ENCODE measurements around the gene DDX10.

Gene DDX10

DNA sequence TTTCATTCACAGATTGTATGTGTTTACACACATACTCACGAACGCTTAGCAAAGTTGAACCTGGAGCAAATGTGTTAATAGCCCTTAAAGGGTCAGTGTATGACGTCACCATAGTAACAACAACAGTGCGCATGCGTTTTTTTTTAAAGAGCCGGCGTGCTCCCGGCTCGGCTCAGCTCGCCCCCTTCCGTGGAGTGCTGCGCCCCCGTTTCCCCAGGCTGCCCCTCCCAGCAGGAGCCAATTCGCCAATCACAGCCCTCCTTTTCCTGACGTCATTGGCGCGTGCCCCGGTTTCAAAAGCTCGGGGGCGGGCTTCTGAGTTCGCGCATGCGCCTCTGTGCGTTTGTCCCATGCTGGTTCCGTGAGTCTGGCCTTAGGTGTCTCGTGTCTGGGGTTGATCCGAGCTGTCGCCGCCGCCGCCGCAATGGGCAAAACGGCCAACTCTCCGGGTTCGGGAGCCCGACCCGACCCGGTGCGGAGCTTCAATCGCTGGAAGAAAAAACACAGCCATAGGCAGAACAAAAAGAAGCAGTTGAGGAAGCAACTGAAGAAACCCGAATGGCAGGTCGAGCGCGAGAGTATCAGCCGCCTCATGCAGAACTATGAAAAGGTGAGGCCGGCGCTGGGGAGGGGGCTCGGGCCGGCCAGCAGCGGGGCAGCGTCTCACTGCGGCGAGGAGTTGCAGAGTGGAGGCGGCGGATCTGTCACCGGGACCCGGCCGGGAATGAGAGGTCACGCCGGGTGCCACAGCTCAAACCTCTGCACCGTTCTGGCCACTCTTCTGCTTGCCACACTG, at the start of gene DDX10:
DDX10 (plus strand) TSS at position 340 of the 796 bp plus-strand sequence; CDS start at position 425, 85 bp downstream.
- peaks cover 6% of the 10 kb centered on the region for H3K36me3 Mint-ChIP-seq (ENCODE audit: low read depth)
- intact Hi-C loops (cut with micrococcal nuclease), result loop anchor here (5.0 to 10.0 kb wide), 4 partner anchors 440 to 740 kb away; partner anchors contain the start of genes ACAT1, ATM, CUL5 and NPAT
- peak within 1 kb of the TSS; percentile 100 for H3K4me3 Mint-ChIP-seq
- no peaks in the 10 kb centered on the region for H3K27me3 Mint-ChIP-seq
- no peaks in the 10 kb centered on the region for H3K9me3 Mint-ChIP-seq
- H3K4me1 Mint-ChIP-seq (ENCODE audit: low read depth), result peaks cover 45% of the 10 kb centered on the region
- H3K27ac Mint-ChIP-seq, result peak within 1 kb of the TSS; percentile 86

DNA sequence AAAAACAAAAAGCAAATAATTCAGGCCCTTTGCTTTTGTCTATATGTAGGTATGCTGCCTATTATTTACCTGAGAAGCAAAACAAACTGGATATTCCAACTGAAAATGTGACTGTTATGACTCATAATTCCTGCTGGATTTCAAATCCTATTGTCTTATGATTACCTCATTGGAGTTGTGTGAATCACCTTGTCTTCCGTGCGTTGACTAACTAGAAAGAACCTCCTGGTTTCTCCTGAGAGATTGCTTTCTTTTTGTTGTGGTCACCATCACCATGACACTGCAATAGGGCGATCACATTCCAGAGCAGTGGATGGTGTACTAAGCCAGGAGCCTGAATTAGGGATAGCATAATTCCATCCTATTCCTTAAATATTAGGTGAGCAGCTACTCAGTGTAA, 48.3 kb upstream of the DDX10 start:
- Mint-ChIP-seq H3K4me1 (ENCODE audit: low read depth) (peaks cover 8% of the 10 kb centered on the region), H3K27me3 (peaks cover 6% of the 10 kb centered on the region), H3K9me3 (no peaks in the 10 kb centered on the region), H3K27ac (no peak overlapping the region), H3K36me3 (ENCODE audit: low read depth) (no peaks in the 10 kb centered on the region), H3K4me3 (no peak overlapping the region)
- intact Hi-C loops (cut with micrococcal nuclease), result no loop called here

DNA sequence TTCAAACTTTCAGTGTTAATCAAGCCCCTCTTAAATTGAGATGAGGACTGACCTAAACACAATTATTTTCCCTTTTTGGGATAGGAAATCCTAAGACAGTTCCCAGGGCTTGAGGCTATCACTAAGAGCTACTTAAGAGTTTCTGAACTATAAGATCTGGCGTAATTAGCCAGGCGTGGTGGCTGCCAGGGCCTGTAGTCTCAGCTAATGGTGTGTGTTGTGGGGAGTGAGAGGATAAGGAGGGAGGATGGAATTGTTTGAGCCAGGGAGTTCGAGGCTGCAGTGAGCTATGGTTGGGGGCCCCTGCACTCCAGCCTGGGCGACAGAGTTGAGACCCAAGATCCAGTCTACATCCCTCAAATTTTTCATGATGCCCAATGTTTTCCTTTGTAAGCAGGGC, 47.8 kb upstream of the DDX10 start:
- Mint-ChIP-seq H3K4me3 (no peak overlapping the region), H3K4me1 (ENCODE audit: low read depth) (peaks cover 10% of the 10 kb centered on the region), H3K9me3 (no peaks in the 10 kb centered on the region), H3K27ac (no peak overlapping the region), H3K27me3 (peaks cover 6% of the 10 kb centered on the region), H3K36me3 (ENCODE audit: low read depth) (no peaks in the 10 kb centered on the region)
- intact Hi-C loops (cut with micrococcal nuclease), result no loop called here

DNA sequence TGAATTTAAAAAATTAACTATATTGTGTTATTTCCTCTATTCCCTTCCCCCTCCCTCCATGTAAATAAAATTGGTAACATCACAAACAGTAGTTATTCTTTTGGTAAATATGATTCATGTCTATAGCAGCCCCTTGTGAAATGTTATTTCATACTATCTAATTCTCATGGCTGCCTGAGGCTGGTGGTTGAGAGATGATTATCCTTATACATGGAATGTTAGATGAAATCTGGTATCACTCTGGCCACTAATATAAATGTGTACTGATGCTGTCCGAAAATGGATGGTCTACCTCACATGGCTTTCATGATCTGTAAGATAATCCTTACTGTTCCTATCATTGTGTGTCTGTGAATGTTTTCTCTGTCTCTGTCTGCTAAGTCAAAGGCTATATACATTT, 46.3 kb upstream of the DDX10 start:
- Mint-ChIP-seq H3K27ac (no peak overlapping the region), H3K9me3 (no peaks in the 10 kb centered on the region), H3K36me3 (ENCODE audit: low read depth) (no peaks in the 10 kb centered on the region), H3K4me3 (no peak overlapping the region), H3K27me3 (peaks cover 3% of the 10 kb centered on the region), H3K4me1 (ENCODE audit: low read depth) (peaks cover 10% of the 10 kb centered on the region)
- intact Hi-C loops (cut with micrococcal nuclease), result no loop called here

DNA sequence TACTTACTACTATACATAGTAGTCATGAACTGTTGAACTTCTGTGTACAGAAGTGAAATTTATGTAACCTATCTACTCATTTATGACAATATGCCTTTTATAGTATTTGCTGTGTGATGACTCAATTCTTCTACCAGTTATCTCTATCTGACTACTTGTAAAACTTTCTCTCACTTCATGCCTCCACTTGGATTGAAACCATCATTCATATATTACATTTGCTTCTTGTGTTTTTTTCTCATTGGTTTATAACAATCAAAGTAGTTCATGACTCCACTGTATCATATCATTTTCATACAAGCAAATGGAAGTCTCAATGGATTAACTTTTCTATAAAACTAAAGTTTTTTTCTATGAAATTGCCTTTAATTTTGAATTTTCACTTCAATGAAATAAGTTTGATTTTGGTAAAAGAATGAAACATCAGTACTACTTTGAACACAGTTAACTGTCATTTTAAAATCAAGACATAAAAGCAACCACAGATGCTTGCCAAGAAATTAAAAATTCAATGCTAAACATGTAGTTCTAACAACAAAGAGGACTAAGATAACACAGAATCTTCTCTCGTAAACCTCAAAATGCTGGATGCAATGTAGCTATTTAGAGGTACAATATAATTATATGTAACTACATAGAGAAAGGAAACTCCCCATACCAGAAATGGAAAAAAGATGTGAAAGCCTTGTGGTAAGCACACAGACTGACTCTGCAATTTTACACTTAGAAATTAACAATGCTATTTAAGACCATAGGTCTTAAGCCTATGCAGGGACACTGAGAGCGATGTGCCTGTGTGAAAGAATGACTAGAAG, 43.7 kb upstream of the DDX10 start:
- no peak overlapping the region for H3K4me3 Mint-ChIP-seq
- H3K4me1 Mint-ChIP-seq (ENCODE audit: low read depth), result peaks cover 10% of the 10 kb centered on the region
- intact Hi-C loops (cut with micrococcal nuclease), result no loop called here
- H3K9me3 Mint-ChIP-seq, result no peaks in the 10 kb centered on the region
- H3K36me3 Mint-ChIP-seq (ENCODE audit: low read depth), result no peaks in the 10 kb centered on the region
- H3K27me3 Mint-ChIP-seq, result peaks cover 3% of the 10 kb centered on the region
- H3K27ac Mint-ChIP-seq, result no peak overlapping the region

DNA sequence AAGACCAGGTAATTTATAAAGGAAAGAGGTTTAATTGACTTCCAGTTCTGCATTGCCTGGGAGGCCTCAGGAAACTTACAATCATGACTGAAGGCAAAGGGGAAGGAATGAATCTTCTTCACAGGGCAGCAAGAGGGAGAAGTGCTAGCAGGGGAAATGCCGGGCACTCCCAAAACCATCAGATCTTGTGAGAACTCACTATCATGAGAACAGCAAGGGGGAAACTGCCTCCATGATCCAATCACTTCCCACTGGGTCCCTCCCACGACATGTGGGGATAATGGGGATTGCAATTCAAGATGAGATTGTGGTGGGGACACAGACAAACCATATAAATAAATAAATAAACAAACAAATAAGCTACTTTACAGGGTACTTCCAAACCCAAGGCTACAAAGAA, 42.5 kb upstream of the DDX10 start:
- Mint-ChIP-seq H3K4me3 (no peak overlapping the region), H3K36me3 (ENCODE audit: low read depth) (no peaks in the 10 kb centered on the region), H3K27ac (no peak overlapping the region), H3K4me1 (ENCODE audit: low read depth) (peaks cover 10% of the 10 kb centered on the region), H3K27me3 (peaks cover 4% of the 10 kb centered on the region), H3K9me3 (no peaks in the 10 kb centered on the region)
- intact Hi-C loops (cut with micrococcal nuclease), result no loop called here

DNA sequence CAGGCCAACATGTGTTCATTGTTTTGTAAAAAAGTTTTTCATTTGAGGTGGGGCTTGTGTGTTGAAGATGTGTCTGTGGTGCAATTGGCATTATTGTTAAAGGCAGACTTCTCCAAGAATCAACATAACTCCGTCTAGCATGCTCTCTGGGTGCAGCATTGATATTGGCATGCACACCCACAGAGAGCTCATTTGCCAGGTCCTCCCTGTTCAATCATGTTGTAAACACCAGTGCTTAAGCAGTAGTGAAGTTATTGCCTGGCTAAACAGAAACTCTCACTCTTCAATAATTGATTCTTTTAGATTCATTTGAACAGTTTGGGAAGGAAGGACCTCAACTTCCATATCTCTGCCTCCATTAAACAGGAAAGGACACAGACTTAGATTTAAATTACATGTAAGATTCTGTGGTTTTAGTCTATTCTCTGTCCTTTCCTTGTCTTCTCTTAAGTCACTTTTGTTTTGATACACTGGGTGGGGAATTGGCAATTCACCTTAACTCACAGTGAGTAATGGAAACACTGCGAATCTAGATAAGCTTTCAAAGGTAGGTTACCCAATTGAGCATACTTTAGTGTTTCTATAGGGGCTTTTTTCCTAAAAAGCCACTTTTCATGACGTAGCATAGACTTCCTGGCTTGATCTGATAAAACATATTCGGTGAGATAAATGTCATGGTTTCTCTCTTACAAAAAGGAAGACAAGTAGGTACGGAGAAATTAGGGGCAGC, 40.5 kb upstream of the DDX10 start:
- Mint-ChIP-seq H3K36me3 (ENCODE audit: low read depth) (no peaks in the 10 kb centered on the region), H3K9me3 (peaks cover 13% of the 10 kb centered on the region), H3K27me3 (peaks cover 3% of the 10 kb centered on the region), H3K4me3 (no peak overlapping the region), H3K27ac (no peak overlapping the region), H3K4me1 (ENCODE audit: low read depth) (peaks cover 10% of the 10 kb centered on the region)
- intact Hi-C loops (cut with micrococcal nuclease), result no loop called here

DNA sequence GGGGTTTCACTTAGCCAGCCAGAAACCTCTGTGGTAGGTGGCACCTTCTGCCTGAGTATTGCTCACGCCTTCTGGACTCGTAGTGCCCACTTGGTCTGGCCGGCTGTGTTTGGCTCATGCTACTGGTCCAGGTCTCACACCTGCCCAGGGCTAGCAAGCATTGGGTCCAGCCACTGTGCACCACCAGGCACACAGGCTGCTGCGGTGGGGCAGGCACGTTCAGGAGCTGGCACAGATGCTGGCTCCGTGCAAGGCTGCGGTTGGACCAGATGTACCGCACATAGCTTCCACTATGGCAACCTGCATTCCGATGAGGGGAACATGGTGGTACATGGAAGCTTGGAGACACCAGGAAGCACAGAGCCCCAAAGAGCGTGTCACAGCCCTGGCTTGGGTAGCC, 36.5 kb upstream of the DDX10 start:
- Mint-ChIP-seq H3K27ac (no peak overlapping the region), H3K9me3 (peaks cover 16% of the 10 kb centered on the region), H3K4me1 (ENCODE audit: low read depth) (no peaks in the 10 kb centered on the region), H3K4me3 (no peak overlapping the region), H3K27me3 (peaks cover 1% of the 10 kb centered on the region), H3K36me3 (ENCODE audit: low read depth) (no peaks in the 10 kb centered on the region)
- intact Hi-C loops (cut with micrococcal nuclease), result no loop called here

DNA sequence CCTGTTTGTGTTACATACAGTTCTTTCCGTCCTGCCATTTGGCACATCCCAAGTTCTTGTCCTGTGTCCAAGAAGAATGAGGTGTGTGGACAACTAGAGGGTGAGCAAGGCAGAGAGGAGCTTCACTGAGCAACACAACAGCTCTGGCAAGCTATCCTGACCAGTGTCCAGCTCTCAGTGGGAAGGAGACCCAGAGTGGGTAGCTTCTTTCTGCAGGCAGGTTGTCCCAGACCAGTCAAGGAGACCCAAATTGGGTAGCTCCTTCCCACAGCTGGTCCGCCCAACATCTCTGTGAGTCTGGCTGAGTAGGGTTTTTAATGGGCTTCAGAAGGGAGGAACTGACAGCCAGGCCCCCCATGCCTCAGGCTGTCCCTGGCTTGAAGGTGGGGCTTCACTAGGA, 36.1 kb upstream of the DDX10 start:
- Mint-ChIP-seq H3K36me3 (ENCODE audit: low read depth) (no peaks in the 10 kb centered on the region), H3K27me3 (peaks cover 1% of the 10 kb centered on the region), H3K4me3 (no peak overlapping the region), H3K9me3 (peaks cover 16% of the 10 kb centered on the region), H3K4me1 (ENCODE audit: low read depth) (no peaks in the 10 kb centered on the region), H3K27ac (no peak overlapping the region)
- intact Hi-C loops (cut with micrococcal nuclease), result no loop called here

DNA sequence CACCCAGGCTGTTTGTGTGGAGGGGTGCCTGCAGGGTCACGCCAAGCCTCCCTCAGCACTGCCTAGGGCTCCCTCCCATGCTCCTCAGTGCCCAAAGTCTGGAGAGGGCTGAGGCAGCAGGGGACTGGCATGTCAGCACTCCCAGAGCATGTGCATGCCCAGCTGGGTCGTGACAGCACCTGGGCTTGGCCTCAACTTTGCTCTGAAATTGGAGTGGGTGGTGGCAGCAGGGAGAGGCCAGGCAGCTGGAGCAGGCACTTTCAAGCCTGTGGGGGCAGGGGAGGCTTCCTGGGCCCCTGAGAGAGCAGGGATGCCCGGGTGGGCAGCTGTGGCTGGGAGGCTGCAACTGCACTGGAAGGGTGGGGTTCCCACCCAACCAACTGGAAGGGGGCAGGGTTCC, 35.6 kb upstream of the DDX10 start:
- no peaks in the 10 kb centered on the region for H3K36me3 Mint-ChIP-seq (ENCODE audit: low read depth)
- peaks cover 16% of the 10 kb centered on the region for H3K9me3 Mint-ChIP-seq
- H3K27ac Mint-ChIP-seq, result no peak overlapping the region
- H3K4me3 Mint-ChIP-seq, result no peak overlapping the region
- intact Hi-C loops (cut with micrococcal nuclease), result no loop called here
- H3K27me3 Mint-ChIP-seq, result peaks cover 1% of the 10 kb centered on the region
- H3K4me1 Mint-ChIP-seq (ENCODE audit: low read depth), result no peaks in the 10 kb centered on the region

DNA sequence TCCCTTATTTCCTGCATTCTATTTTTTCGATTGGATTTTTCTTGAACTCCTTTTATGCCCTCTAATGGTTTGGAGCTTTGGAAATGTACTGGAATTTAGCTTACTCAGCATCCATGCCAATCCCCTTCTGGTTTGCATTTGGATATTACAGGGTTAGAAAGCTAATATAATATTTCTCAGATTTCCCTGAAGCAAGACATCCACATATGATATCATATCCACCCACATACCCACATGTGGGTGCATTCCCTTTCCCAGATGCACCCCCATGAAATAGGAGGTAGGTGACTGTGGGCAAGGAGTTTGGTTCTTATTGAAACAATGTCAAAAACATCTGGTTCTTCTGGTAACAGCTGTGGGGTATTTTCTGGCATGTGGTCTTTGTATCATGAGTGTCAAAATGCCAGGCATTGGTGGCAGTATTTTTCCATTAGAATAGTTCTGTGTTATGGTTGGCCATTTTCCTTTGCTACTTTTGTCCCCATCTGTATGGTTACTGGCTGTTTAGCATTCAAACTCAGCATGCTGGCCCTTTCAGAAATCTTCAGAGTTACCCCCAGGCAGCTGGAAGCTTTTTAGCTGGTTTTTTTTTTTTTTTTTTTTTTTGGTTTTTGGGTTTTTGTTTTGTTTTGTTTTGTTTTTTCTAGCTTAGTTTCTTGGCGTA, 32.7 kb upstream of the DDX10 start:
- Mint-ChIP-seq H3K4me3 (no peak overlapping the region), H3K27me3 (peaks cover 2% of the 10 kb centered on the region), H3K4me1 (ENCODE audit: low read depth) (no peaks in the 10 kb centered on the region), H3K9me3 (peaks cover 16% of the 10 kb centered on the region), H3K36me3 (ENCODE audit: low read depth) (no peaks in the 10 kb centered on the region), H3K27ac (no peak overlapping the region)
- intact Hi-C loops (cut with micrococcal nuclease), result no loop called here

DNA sequence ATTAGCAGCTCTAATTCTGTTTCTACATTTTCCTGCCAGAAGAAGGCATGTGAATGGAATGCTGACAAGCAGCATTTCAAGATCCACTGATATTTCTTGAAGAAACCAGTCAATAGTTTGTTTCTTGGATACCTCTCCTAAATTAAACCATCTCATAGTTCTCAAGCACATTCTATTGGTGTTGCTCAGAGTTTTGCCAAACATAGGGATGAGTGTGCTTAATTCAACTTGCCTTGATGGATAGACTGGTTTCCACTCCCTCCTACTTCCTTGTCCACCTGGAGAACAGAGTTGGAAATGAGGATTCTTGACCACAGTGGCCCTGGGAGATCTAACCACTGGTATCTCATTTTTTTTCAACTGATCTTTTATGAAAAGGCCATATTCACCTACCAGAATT, 29.8 kb upstream of the DDX10 start:
- intact Hi-C loops (cut with micrococcal nuclease), result no loop called here
- Mint-ChIP-seq H3K27me3 (peaks cover 2% of the 10 kb centered on the region), H3K27ac (no peak overlapping the region), H3K36me3 (ENCODE audit: low read depth) (no peaks in the 10 kb centered on the region), H3K9me3 (no peaks in the 10 kb centered on the region), H3K4me1 (ENCODE audit: low read depth) (no peaks in the 10 kb centered on the region), H3K4me3 (no peak overlapping the region)

DNA sequence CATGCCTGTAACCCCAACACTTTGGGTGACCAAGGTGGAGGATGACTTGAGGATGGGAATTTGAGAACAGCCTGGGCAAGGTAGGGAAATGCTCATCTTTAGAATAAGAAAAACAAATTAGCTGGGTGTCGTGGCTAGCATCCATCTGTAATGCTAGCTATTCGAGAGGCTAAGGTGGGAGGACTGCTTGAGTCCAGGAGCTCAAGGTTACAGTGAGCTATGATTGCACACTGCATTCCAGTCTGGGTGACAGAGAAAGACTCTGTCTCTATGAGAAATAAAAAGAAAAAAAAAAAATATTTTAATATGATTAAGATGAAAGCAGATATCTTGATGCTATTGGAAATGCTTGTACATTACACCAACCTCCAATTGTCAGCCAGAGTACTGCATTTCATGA, 28.6 kb upstream of the DDX10 start:
- Mint-ChIP-seq H3K27ac (no peak overlapping the region), H3K9me3 (no peaks in the 10 kb centered on the region), H3K27me3 (peaks cover 2% of the 10 kb centered on the region), H3K4me3 (no peak overlapping the region), H3K36me3 (ENCODE audit: low read depth) (no peaks in the 10 kb centered on the region), H3K4me1 (ENCODE audit: low read depth) (no peaks in the 10 kb centered on the region)
- intact Hi-C loops (cut with micrococcal nuclease), result no loop called here
